Measurements from ENCODE around the gene TNRC6B.
"Not testable (repeated sequence)": the region's sequence is repeated elsewhere in the genome, so short reads cannot be mapped to it uniquely, and the experiment has no call there.

The TNRC6B gene

DNA sequence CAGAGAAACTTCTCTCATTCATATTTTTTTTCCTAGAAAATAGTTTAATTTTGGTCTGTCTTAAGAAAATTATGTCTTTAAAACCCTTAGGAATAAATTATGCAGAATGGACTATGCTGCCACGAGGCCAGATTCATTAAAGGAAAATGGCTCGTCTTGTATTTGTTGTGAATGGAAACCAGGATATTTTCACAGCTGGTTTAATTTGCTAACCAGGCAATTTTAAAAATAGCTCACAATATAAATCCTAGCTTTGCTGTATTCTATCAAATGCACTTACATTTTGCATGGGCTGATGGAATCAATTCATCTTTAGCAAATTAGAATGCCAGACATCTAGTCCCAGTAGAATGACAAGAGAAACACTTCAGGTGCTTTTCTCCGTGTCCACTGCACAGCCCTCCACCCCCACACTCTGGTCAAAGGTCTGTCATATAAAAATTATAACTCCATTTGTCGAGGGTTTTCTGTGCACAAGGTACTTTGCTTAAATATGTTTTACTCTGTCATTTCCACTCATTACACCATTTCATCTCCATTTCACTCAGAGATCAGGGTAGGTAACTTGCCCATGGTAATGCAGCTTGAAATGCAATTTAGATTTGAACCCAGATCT is 20.3 kb upstream of the TNRC6B start:
- no peaks in the 10 kb centered on the region for H3K36me3 ChIP-seq (ENCODE audit: control insufficient read depth in 2 of 2, insufficient read depth in 2 of 2, low read length in 2 of 2)
- H3K4me3 ChIP-seq (ENCODE audit: low read length in 2 of 2), result no peak overlapping the region
- H3K9me3 ChIP-seq (ENCODE audit: control insufficient read depth in 2 of 2, low read length in 2 of 2), result no peaks in the 10 kb centered on the region
- H3K4me1 ChIP-seq (ENCODE audit: control insufficient read depth in 2 of 2, insufficient read depth in 2 of 2, low read length in 2 of 2), result peaks cover 16 to 19% of the 10 kb centered on the region in 2 donors
- no peaks in the 10 kb centered on the region for H3K27me3 ChIP-seq (ENCODE audit: control insufficient read depth in 2 of 2, insufficient read depth in 2 of 2, low read length in 2 of 2)
- H3K27ac ChIP-seq (ENCODE audit: low read depth in 2 of 2, low read length in 2 of 2), result peak overlapping the region; percentile 19 to 48
- no peak overlapping the region for H3K9ac ChIP-seq (ENCODE audit: low read depth in 1 of 2, low read length in 2 of 2)

DNA sequence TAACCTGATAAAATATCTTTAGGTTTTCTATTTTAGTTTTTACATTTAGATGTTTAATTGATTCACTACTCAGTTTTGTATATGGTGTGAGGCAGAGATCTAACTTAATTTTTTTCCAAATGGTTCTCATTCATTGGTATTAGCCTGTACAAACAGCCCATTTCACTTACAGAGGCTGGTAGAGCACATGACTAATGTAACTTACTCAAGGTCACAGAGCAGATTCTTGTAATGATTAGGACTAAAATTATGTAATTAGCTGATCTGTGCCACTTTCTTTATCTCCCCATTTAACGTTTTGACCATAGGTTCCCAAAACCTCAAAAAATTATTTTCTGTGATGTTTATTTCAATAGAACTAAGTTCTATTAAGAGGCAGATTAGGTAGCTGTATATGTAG is 16.5 kb upstream of the TNRC6B start:
- no peak overlapping the region for H3K27ac ChIP-seq (ENCODE audit: low read depth in 2 of 2, low read length in 2 of 2)
- no peaks in the 10 kb centered on the region for H3K9me3 ChIP-seq (ENCODE audit: control insufficient read depth in 2 of 2, low read length in 2 of 2)
- no peaks in the 10 kb centered on the region for H3K27me3 ChIP-seq (ENCODE audit: control insufficient read depth in 2 of 2, insufficient read depth in 2 of 2, low read length in 2 of 2)
- H3K36me3 ChIP-seq (ENCODE audit: control insufficient read depth in 2 of 2, insufficient read depth in 2 of 2, low read length in 2 of 2), result peaks cover 0 to 5% of the 10 kb centered on the region in 2 donors
- H3K9ac ChIP-seq (ENCODE audit: low read depth in 1 of 2, low read length in 2 of 2), result no peak overlapping the region
- no peak overlapping the region for H3K4me3 ChIP-seq (ENCODE audit: low read length in 2 of 2)
- peaks cover 11 to 12% of the 10 kb centered on the region in 2 donors for H3K4me1 ChIP-seq (ENCODE audit: control insufficient read depth in 2 of 2, insufficient read depth in 2 of 2, low read length in 2 of 2)

DNA sequence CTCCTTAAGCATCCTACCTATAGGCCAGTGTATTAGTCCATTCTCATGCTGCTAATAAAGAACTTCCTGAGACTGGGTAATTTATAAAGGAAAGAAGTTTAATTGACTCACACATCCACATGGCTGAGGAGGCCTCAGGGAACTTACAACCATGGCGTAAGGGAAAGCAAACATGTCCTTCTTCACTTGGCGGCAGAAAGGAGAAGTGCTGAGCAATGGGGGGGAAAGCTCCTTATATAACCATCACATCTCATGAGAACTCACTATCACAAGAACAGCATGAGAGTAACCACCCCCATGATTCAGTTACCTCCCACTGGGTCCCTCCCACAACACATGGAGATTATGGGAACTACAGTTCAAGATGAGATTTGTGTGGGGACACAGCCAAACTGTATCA is 12.2 kb upstream of the TNRC6B start:
- not testable (repeated sequence) for H3K9ac ChIP-seq (ENCODE audit: low read depth in 1 of 2, low read length in 2 of 2); H3K27ac ChIP-seq (ENCODE audit: low read depth in 2 of 2, low read length in 2 of 2); H3K4me1 ChIP-seq (ENCODE audit: control insufficient read depth in 2 of 2, insufficient read depth in 2 of 2, low read length in 2 of 2); H3K36me3 ChIP-seq (ENCODE audit: control insufficient read depth in 2 of 2, insufficient read depth in 2 of 2, low read length in 2 of 2); H3K4me3 ChIP-seq (ENCODE audit: low read length in 2 of 2); H3K27me3 ChIP-seq (ENCODE audit: control insufficient read depth in 2 of 2, insufficient read depth in 2 of 2, low read length in 2 of 2); H3K9me3 ChIP-seq (ENCODE audit: control insufficient read depth in 2 of 2, low read length in 2 of 2)

DNA sequence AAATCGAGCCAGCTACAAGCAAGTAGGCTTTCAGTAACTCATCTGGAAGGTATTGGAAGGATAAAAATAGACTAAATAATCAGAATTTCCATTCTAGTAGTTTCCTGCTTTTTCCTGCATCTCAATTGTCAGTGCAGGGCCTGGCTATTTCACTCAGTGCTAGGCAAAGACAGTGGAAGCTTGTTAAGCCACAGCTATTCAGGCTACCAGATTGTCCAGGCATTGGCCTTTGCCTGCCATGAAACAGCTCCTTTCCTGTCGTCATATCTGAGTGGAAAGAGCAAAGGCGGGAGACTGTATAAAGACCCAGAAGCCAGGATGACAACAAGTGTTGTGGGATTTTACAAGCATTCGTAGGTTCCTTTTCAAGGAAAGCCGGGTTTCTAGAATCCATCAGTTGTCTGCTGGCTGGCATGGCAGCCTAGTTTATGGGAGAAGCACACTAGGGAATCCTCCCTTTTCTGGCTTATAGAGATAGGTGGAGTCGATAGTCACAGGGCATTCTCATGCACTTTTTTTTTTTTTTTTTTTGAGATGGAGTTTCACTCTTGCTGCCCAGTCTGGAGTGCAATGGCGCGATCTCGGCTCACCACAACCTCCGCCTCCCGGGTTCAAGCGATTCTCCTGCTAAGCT is 2.0 kb upstream of the TNRC6B start:
- Histone ChIP-seq H3K36me3 (ENCODE audit: control insufficient read depth in 2 of 2, insufficient read depth in 2 of 2, low read length in 2 of 2) (no peaks in the 10 kb centered on the region), H3K4me3 (ENCODE audit: low read length in 2 of 2) (no peak overlapping the region), H3K27me3 (ENCODE audit: control insufficient read depth in 2 of 2, insufficient read depth in 2 of 2, low read length in 2 of 2) (no peaks in the 10 kb centered on the region), H3K4me1 (ENCODE audit: control insufficient read depth in 2 of 2, insufficient read depth in 2 of 2, low read length in 2 of 2) (peaks cover 22 to 26% of the 10 kb centered on the region in 2 donors), H3K27ac (ENCODE audit: low read depth in 2 of 2, low read length in 2 of 2) (no peak overlapping the region), H3K9me3 (ENCODE audit: control insufficient read depth in 2 of 2, low read length in 2 of 2) (no peaks in the 10 kb centered on the region), H3K9ac (ENCODE audit: low read depth in 1 of 2, low read length in 2 of 2) (no peak overlapping the region)

DNA sequence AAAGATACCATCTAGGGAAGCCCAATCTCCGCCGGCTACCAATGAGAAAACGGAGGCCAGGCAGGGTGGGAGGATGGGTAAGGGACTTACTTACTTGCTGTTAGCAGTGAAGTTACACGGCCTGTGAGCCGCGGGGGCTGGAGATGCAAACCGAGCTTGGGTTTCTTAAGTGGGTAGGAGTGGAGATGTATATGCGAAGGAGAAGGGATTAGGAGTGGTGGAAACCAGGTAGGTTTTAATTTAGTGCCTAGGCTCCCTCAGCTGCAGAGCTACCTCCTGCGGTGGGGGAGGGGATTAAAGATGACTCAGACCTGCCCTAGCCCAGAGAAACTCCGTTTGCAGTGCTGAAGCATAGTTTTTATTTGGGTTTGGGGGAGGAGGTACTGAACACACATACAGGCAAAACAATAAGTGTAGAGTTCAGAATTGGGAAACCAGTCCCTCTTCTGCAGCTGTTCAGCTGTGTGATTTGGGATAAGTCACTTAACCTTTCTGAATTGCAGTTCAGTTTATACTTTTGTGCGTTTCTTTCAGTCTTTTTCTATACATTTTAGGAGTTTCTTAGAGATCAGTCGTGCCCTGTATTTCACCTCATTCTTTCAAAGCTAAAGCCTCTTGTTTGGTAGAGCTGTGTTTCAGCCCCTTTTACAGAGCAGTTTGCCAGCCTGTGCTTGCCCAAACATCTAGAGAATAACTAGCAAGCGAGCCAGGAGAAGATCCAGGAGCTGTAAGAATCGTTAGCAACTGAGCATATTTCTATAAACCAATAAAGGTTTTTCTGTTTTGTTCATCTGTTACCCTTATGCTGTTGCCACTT is 596 bp upstream of the TNRC6B start:
- no peaks in the 10 kb centered on the region for H3K36me3 ChIP-seq (ENCODE audit: control insufficient read depth in 2 of 2, insufficient read depth in 2 of 2, low read length in 2 of 2)
- peak overlapping the region; percentile 14 to 41 for H3K9ac ChIP-seq (ENCODE audit: low read depth in 1 of 2, low read length in 2 of 2)
- H3K4me3 ChIP-seq (ENCODE audit: low read length in 2 of 2), result peak overlapping the region; percentile 91 to 98
- no peaks in the 10 kb centered on the region for H3K27me3 ChIP-seq (ENCODE audit: control insufficient read depth in 2 of 2, insufficient read depth in 2 of 2, low read length in 2 of 2)
- H3K4me1 ChIP-seq (ENCODE audit: control insufficient read depth in 2 of 2, insufficient read depth in 2 of 2, low read length in 2 of 2), result peaks cover 30 to 34% of the 10 kb centered on the region in 2 donors
- H3K27ac ChIP-seq (ENCODE audit: low read depth in 2 of 2, low read length in 2 of 2), result peak overlapping the region; percentile 58 to 81
- H3K9me3 ChIP-seq (ENCODE audit: control insufficient read depth in 2 of 2, low read length in 2 of 2), result no peaks in the 10 kb centered on the region

DNA sequence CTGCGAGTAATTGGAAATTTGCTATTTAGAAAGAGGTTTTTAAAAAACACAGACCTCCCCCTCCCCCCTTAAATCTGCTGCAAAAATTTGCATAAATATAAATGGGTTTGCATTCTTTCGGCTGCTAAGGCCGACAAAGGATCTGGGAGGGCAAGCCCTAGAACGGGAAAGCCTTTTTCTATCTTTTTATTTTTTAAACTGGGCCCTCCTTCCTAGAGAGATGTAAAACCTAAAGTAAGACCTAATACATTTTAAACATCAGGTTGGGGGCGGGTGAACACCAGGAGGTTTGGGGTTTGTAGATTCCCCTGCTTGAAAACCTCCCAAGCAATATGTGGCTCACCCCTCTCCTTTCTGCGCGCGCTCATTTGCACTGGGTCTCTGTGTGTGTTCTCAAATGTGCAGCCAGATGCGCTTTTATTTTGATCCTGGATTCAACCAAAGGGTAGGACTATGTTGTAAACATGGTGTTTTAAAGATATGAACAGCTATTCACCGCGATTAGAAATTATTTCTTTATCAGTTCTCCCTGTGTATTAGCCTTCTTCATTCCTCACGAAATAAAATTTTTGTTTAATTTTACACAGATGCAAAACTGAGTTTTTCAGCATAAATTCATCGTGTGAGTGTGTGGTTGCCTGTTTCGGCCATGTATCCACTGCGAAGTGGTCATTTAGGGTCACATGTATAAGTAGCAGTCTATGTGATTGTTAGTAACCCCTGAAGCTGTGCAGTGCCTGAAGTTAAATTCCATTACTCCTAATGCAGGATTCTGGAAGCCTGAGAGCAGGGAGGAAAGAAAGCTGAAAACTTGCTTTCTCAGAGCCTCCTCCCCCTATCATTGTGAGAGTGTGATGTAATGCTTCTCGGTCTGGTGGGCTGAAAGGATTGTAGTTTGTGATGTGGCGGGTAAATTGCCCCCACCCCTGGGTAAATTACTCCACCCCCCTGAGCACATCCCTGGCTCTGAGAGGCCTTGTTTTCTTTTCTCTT is 988 bp downstream of the TNRC6B start:
- Histone ChIP-seq H3K27ac (ENCODE audit: low read depth in 2 of 2, low read length in 2 of 2) (peak overlapping the region; percentile 75 to 81), H3K4me1 (ENCODE audit: control insufficient read depth in 2 of 2, insufficient read depth in 2 of 2, low read length in 2 of 2) (peaks cover 38 to 43% of the 10 kb centered on the region in 2 donors), H3K4me3 (ENCODE audit: low read length in 2 of 2) (peak overlapping the region; percentile 91 to 98), H3K9me3 (ENCODE audit: control insufficient read depth in 2 of 2, low read length in 2 of 2) (no peaks in the 10 kb centered on the region), H3K36me3 (ENCODE audit: control insufficient read depth in 2 of 2, insufficient read depth in 2 of 2, low read length in 2 of 2) (no peaks in the 10 kb centered on the region), H3K9ac (ENCODE audit: low read depth in 1 of 2, low read length in 2 of 2) (peak overlapping the region; percentile 65 to 88), H3K27me3 (ENCODE audit: control insufficient read depth in 2 of 2, insufficient read depth in 2 of 2, low read length in 2 of 2) (no peaks in the 10 kb centered on the region)

DNA sequence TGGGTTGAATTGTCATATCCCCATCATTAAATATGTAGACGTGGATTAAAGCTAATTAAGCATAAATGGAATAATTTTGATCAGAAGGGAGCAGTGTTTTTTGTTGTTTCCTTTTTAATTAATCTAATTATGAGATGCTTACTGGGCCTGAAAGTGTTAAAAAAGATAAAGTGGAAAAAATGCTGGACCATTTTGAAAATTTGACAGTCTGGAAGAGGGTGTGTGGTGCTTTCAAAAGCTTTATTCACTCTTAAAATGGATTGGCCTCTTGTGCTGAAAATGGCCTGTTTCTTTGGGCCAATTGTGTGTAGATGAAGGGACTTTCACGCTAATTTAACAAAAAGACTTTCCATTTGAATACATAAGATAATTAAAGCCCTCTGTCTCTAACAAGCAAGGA is 1.8 kb downstream of the TNRC6B start:
- Histone ChIP-seq H3K4me1 (ENCODE audit: control insufficient read depth in 2 of 2, insufficient read depth in 2 of 2, low read length in 2 of 2) (peaks cover 38 to 43% of the 10 kb centered on the region in 2 donors), H3K9ac (ENCODE audit: low read depth in 1 of 2, low read length in 2 of 2) (peak overlapping the region; percentile 65 to 88), H3K27me3 (ENCODE audit: control insufficient read depth in 2 of 2, insufficient read depth in 2 of 2, low read length in 2 of 2) (no peaks in the 10 kb centered on the region), H3K36me3 (ENCODE audit: control insufficient read depth in 2 of 2, insufficient read depth in 2 of 2, low read length in 2 of 2) (no peaks in the 10 kb centered on the region), H3K9me3 (ENCODE audit: control insufficient read depth in 2 of 2, low read length in 2 of 2) (no peaks in the 10 kb centered on the region), H3K27ac (ENCODE audit: low read depth in 2 of 2, low read length in 2 of 2) (peak overlapping the region; percentile 75 to 81), H3K4me3 (ENCODE audit: low read length in 2 of 2) (peak overlapping the region; percentile 91 to 98)

DNA sequence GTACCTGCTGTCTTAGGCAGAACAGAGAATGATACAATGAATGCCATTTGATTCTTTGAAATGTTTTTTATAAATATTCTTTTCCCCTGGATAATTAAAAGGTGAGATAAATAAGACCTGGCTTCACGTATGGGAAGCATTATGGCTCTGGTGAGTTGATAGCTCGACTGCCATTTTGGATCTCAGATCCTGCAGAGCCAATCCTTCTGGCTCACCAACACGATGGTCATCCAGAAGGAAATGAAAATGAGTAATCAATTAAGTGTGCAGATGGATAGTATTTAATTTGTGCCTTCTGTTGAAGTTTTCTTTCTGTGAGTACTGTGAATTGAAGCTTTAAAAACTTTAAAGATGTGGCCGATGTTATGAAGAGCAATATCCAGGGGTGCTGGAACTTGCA is 2.7 kb downstream of the TNRC6B start:
- no peaks in the 10 kb centered on the region for H3K27me3 ChIP-seq (ENCODE audit: control insufficient read depth in 2 of 2, insufficient read depth in 2 of 2, low read length in 2 of 2)
- no peaks in the 10 kb centered on the region for H3K36me3 ChIP-seq (ENCODE audit: control insufficient read depth in 2 of 2, insufficient read depth in 2 of 2, low read length in 2 of 2)
- H3K4me1 ChIP-seq (ENCODE audit: control insufficient read depth in 2 of 2, insufficient read depth in 2 of 2, low read length in 2 of 2), result peaks cover 40 to 43% of the 10 kb centered on the region in 2 donors
- H3K4me3 ChIP-seq (ENCODE audit: low read length in 2 of 2), result peak overlapping the region in 1 of 2 donors; percentile 98
- no peak overlapping the region for H3K9ac ChIP-seq (ENCODE audit: low read depth in 1 of 2, low read length in 2 of 2)
- peak overlapping the region in 1 of 2 donors; percentile 3 for H3K27ac ChIP-seq (ENCODE audit: low read depth in 2 of 2, low read length in 2 of 2)
- H3K9me3 ChIP-seq (ENCODE audit: control insufficient read depth in 2 of 2, low read length in 2 of 2), result no peaks in the 10 kb centered on the region

DNA sequence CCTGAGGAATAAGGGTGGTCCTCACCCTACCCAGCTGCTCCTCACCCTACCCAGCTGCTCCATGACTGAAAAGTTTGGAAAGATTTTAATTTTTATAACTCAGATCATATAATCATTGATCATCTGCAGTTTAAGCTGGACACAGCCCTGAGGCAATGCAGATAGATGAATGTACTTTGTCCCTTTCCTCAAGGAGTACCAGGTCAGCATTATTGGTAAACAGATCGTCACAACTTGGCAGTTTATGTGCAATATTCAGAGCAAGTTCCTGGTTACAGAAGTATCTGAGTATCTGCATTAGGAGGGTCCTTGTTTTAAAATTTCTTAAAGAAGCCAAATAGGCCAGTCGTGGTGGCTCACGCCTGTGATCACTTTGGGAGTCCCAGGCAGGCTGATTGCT is 3.6 kb downstream of the TNRC6B start:
- H3K4me3 ChIP-seq (ENCODE audit: low read length in 2 of 2), result no peak overlapping the region

More for the DNA sequence above, 3.6 kb downstream of the TNRC6B start:
- Histone ChIP-seq H3K36me3 (ENCODE audit: control insufficient read depth in 2 of 2, insufficient read depth in 2 of 2, low read length in 2 of 2) (no peaks in the 10 kb centered on the region), H3K9me3 (ENCODE audit: control insufficient read depth in 2 of 2, low read length in 2 of 2) (no peaks in the 10 kb centered on the region), H3K9ac (ENCODE audit: low read depth in 1 of 2, low read length in 2 of 2) (no peak overlapping the region), H3K27me3 (ENCODE audit: control insufficient read depth in 2 of 2, insufficient read depth in 2 of 2, low read length in 2 of 2) (no peaks in the 10 kb centered on the region), H3K27ac (ENCODE audit: low read depth in 2 of 2, low read length in 2 of 2) (peak overlapping the region; percentile 11 to 59), H3K4me1 (ENCODE audit: control insufficient read depth in 2 of 2, insufficient read depth in 2 of 2, low read length in 2 of 2) (peaks cover 41% of the 10 kb centered on the region in 2 donors)
